Activated B cell treated with CpG ODN at 0.5 μM for 24 hours (primary cell): ENCODE measurements around the gene CDC42SE2. TPM values are rescaled to one million over a fixed set of nuclear protein-coding genes. Genes with fewer than 3 reads are reported as not detected.

Experiments
- ATAC-seq: fragments of 200-7000 bp; cut with Tn5 transposase; one replicate; pipeline ENCODE4 v1.10.0; 2021; ENCODE audit warnings: low read depth, mild to moderate bottlenecking, moderate library complexity
- CTCF ChIA-PET: fragments of 350-600 bp; sonication (Branson Sonifier 250); formaldehyde crosslinking; loops from one replicate; lab custom pipeline; 2021; ENCODE audit warnings: antibody characterized with exemption; lab: Charles Lee
- POLR2A ChIA-PET: fragments of 350-600 bp; sonication (Branson Sonifier 250); formaldehyde crosslinking; loops from one replicate; lab custom pipeline; 2021; ENCODE audit warnings: antibody characterized with exemption; lab: Charles Lee
- DNase-seq: peaks from one replicate; pipeline ENCODE4 v3.0.0; 2022
- H3K27ac Mint-ChIP-seq: one replicate; pipeline ENCODE4 v1.8.0; 2020; ENCODE audit warnings: mixed read lengths
- H3K27me3 Mint-ChIP-seq: one replicate; pipeline ENCODE4 v1.8.0; 2021; ENCODE audit warnings: mixed read lengths
- H3K36me3 Mint-ChIP-seq: one replicate; pipeline ENCODE4 v1.8.0; 2021; ENCODE audit warnings: low read depth, mixed read lengths
- H3K4me1 Mint-ChIP-seq: one replicate; pipeline ENCODE4 v1.8.0; 2021; ENCODE audit warnings: mixed read lengths
- H3K4me3 Mint-ChIP-seq: one replicate; pipeline ENCODE4 v1.8.0; 2020; ENCODE audit warnings: mild to moderate bottlenecking, mixed read lengths
- H3K9me3 Mint-ChIP-seq: one replicate; pipeline ENCODE4 v1.8.0; 2020; ENCODE audit warnings: mixed read lengths
- intact Hi-C: fragments of 100-400 bp; cut with micrococcal nuclease; formaldehyde crosslinking; loops from one replicate; pipeline ENCODE4 v1.15.1; 2024
- total RNA-seq: library from RNA; stranded (reverse); gene quantifications from 2 replicates; pipeline ENCODE4 v1.2.3, GENCODE V29; 2022
- TF ChIP-seq, protein P1 (sequence below): fragments of 200-600 bp; IDR thresholded peaks from one replicate; pipeline ENCODE4 v1.8.0; 2022; ENCODE audit warnings: antibody characterized with exemption, mild to moderate bottlenecking

Gene CDC42SE2
- total RNA-seq, 1 donor from 2014 or later: 122 TPM

DNA sequence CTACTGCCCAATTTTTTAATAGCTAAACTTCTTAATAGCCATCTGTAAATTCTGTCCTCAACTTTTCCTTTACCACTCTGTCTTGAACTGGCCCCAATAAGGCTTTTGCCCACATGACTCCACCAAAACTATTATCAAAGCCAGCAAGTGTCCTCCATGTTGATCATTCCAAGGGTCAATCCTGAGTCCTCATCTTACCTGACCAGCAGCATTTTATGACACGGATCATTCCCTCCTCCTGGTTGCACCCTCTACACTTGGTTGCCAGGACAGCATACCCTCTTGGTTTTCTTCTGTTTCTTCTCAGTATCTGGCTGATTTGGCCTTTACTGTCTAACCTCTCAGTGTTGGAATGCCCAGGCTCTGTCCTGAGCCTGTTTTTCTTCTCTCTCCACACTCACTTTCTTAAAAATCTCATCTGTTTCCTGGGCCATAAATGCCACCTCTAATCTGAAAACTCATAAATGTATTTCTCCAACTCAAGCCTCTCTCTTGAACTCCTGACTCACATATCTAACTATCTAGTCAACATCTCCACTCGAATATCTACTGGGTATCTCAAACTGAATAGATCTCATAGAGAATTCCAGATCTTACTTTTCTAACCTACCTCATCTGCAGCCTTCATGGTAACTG, 40.0 kb upstream of the CDC42SE2 start:
- Mint-ChIP-seq H3K9me3 (no peaks in the 10 kb centered on the region), H3K4me1 (peaks cover 25% of the 10 kb centered on the region), H3K27me3 (no peaks in the 10 kb centered on the region), H3K36me3 (peaks cover 24% of the 10 kb centered on the region), H3K4me3 (no peak overlapping the region), H3K27ac (no peak overlapping the region)
- TF ChIP-seq, protein P1, sequence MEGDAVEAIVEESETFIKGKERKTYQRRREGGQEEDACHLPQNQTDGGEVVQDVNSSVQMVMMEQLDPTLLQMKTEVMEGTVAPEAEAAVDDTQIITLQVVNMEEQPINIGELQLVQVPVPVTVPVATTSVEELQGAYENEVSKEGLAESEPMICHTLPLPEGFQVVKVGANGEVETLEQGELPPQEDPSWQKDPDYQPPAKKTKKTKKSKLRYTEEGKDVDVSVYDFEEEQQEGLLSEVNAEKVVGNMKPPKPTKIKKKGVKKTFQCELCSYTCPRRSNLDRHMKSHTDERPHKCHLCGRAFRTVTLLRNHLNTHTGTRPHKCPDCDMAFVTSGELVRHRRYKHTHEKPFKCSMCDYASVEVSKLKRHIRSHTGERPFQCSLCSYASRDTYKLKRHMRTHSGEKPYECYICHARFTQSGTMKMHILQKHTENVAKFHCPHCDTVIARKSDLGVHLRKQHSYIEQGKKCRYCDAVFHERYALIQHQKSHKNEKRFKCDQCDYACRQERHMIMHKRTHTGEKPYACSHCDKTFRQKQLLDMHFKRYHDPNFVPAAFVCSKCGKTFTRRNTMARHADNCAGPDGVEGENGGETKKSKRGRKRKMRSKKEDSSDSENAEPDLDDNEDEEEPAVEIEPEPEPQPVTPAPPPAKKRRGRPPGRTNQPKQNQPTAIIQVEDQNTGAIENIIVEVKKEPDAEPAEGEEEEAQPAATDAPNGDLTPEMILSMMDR: no peak
- DNase-seq (no peak), ATAC-seq (no peak)
- ChIA-PET CTCF (interaction anchor here (0.8 to 1.2 kb wide), 5 partner anchors 11 to 158 kb away, joined by 3 to 4 read pairs (median 3); no protein-coding TSS in a partner anchor), POLR2A (interaction anchor here (0.8 to 6.1 kb wide), 13 partner anchors 9 to 158 kb away, joined by 3 to 71 read pairs (median 5); partner anchors contain the start of genes CDC42SE2 and HINT1)
- intact Hi-C loops: loop anchor here (1.0 to 2.0 kb wide), 4 partner anchors 12 to 54 kb away; partner anchors contain the start of gene LYRM7

DNA sequence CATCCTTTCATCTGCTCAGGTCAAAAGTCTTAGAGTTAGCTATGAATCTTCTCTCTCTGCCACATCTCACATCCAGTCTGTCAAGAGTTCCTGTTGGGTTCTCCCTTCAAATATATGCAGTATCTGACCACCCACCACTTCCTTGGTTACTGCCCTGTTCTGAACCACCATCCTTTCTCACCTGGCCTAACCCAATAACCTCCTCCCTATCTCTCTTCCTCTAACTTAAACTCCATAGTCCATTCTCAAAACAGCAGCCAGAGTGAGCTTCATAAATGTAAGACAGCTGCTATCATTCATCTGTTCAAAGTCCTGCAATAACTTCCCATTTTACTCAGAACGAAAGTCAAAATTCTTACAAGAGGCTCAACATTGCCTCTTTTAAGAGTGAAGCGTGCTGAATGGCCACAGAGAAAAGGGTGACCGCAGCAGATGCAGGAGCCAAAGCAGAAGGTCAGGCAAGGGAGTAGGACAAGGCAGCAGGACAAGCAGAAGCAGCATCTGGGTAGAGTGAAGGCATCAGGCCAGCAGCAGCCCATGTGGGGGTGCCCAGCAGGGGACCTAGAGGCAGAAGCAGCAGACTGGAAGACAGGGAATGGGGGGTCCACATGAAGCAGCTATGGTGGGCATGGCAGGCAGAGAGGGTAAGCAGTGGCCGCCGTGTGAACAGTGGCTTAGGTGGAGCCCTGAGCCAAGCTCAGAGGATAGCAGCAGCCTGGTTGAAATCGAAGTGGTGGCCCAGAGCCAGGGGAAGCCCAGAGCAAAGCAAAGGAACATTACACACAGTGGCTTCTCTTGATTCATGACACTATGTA, 39.3 kb upstream of the CDC42SE2 start:
- Mint-ChIP-seq H3K36me3 (peaks cover 22% of the 10 kb centered on the region), H3K4me3 (no peak overlapping the region), H3K27me3 (no peaks in the 10 kb centered on the region), H3K4me1 (peaks cover 27% of the 10 kb centered on the region), H3K27ac (no peak overlapping the region), H3K9me3 (no peaks in the 10 kb centered on the region)
- CTCF ChIA-PET: interaction anchor here (0.8 to 0.9 kb wide), 5 partner anchors 11 to 157 kb away, joined by 3 to 4 read pairs (median 3); partner anchors contain the start of gene CDC42SE2
- intact Hi-C loops: loop anchor here (1.0 to 2.0 kb wide), 4 partner anchors 12 to 54 kb away; partner anchors contain the start of gene LYRM7
- POLR2A ChIA-PET: interaction anchor here (0.7 to 6.1 kb wide), 17 partner anchors 10 to 158 kb away, joined by 3 to 71 read pairs (median 5); partner anchors contain the start of genes CDC42SE2 and HINT1
- DNase-seq (peak; percentile 33), ATAC-seq (peak; percentile 84)
- TF ChIP-seq, protein P1: no peak

DNA sequence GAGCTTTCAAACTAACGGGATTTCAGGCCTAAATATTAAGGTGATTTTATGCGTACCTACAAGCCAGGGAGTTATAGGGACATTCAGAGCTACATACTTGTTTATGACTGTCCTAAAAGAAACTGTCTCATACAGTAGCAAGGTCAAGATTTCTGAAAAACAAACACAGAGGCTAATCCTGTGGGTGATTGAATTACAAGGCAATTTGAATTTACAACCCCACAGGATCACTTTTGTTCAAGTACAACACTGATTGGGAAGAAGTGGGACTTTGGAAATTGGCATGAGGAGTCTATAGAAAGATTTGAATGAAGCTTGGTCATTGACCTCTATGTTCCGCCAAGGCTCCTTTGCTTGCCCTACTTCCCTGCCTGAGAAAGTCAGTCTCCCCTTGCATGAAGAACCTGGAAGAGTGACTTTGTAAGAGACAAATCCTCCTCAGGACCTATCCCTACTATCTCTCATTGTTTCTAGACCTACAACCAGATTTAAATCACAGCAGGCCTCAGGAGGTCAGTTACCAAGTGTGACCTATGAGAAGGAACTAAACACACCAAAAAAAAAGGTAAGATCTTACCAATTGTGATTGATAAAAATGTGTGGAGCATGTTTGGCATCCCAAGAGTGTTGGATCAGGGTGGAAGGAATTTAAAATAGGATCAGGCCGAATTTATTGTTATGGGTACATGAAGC, 38.4 kb upstream of the CDC42SE2 start:
- DNase-seq (no peak), ATAC-seq (no peak)
- peaks cover 34% of the 10 kb centered on the region for H3K4me1 Mint-ChIP-seq
- H3K9me3 Mint-ChIP-seq: no peaks in the 10 kb centered on the region
- H3K36me3 Mint-ChIP-seq: peaks cover 16% of the 10 kb centered on the region
- no peak overlapping the region for H3K4me3 Mint-ChIP-seq
- TF ChIP-seq, protein P1: no peak
- ChIA-PET POLR2A (interaction anchor here (0.6 to 6.1 kb wide), 13 partner anchors 11 to 157 kb away, joined by 3 to 71 read pairs (median 5); partner anchors contain the start of gene CDC42SE2), CTCF (interaction anchor here (0.9 kb wide), 2 partner anchors 39 to 157 kb away, joined by 3 read pairs; partner anchors contain the start of gene CDC42SE2)
- no peak overlapping the region for H3K27ac Mint-ChIP-seq
- intact Hi-C loops: loop anchor here (2.0 kb wide), 1 partner anchor 17 kb away; no protein-coding TSS in a partner anchor
- no peaks in the 10 kb centered on the region for H3K27me3 Mint-ChIP-seq

DNA sequence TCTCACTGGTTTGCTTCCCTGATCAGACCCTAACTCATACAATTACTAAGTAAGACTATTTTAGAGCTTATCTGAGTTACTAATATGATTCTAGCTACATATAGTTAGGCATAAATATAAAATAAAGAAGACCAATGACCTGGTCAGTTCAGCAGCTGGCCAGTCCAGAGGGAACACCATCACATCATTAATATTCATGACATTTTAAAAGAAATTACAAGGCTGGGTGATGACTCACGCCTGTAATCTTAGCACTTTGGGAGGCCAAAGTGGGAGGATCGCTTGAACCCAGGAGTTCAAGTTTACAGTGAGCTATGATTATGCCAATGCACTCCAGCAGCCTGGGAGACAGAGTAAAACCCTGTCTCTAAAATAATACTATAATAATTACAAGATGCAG, 37.0 kb upstream of the CDC42SE2 start:
- H3K27ac Mint-ChIP-seq: no peak overlapping the region
- peaks cover 31% of the 10 kb centered on the region for H3K4me1 Mint-ChIP-seq
- H3K9me3 Mint-ChIP-seq: no peaks in the 10 kb centered on the region
- peaks cover 6% of the 10 kb centered on the region for H3K36me3 Mint-ChIP-seq
- ATAC-seq (no peak), DNase-seq (no peak)
- no peak overlapping the region for H3K4me3 Mint-ChIP-seq
- POLR2A ChIA-PET: interaction anchor here (0.7 to 1.2 kb wide), 2 partner anchors 26 to 37 kb away, joined by 3 to 4 read pairs; partner anchors contain the start of gene CDC42SE2
- H3K27me3 Mint-ChIP-seq: no peaks in the 10 kb centered on the region
- TF ChIP-seq, protein P1: no peak
- CTCF ChIA-PET: interaction anchor here (1.2 kb wide), 1 partner anchor 155 kb away, joined by 4 read pairs; no protein-coding TSS in a partner anchor
- intact Hi-C loops: no loop called here
